SU-DHL-6 (cell line): ENCODE measurements around the gene NTF4.
"Not testable (repeated sequence)": the region's sequence is repeated elsewhere in the genome, so short reads cannot be mapped to it uniquely, and the experiment has no call there.

Source experiments
- EZH2phosphoT487 ChIP-seq: fragments of 200-600 bp; sonication (generic), shearing (Covaris generic); conservative IDR thresholded peaks from 2 replicates; pipeline ENCODE4 v1.6.1; 2018; ENCODE audit warnings: mild to moderate bottlenecking, antibody characterized with exemption, low read length, moderate library complexity, mixed read lengths
- TF ChIP-seq, protein P1 (sequence below): fragments of 200-600 bp; sonication (generic); IDR thresholded peaks from one replicate; pipeline ENCODE4 v1.5.1; 2017; ENCODE audit warnings: antibody characterized with exemption, mild to moderate bottlenecking, low read length, moderate library complexity; ENCODE audit not compliant: insufficient read depth, poor library complexity, severe bottlenecking

- TF ChIP-seq, protein P1, sequence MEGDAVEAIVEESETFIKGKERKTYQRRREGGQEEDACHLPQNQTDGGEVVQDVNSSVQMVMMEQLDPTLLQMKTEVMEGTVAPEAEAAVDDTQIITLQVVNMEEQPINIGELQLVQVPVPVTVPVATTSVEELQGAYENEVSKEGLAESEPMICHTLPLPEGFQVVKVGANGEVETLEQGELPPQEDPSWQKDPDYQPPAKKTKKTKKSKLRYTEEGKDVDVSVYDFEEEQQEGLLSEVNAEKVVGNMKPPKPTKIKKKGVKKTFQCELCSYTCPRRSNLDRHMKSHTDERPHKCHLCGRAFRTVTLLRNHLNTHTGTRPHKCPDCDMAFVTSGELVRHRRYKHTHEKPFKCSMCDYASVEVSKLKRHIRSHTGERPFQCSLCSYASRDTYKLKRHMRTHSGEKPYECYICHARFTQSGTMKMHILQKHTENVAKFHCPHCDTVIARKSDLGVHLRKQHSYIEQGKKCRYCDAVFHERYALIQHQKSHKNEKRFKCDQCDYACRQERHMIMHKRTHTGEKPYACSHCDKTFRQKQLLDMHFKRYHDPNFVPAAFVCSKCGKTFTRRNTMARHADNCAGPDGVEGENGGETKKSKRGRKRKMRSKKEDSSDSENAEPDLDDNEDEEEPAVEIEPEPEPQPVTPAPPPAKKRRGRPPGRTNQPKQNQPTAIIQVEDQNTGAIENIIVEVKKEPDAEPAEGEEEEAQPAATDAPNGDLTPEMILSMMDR = not testable (repeated sequence)
- TF ChIP-seq EZH2phosphoT487 = not testable (repeated sequence)
Measured at GRCh38 chr19:49031642-49032301, 32.8 kb downstream of the NTF4 start, which contains the start of gene CGB2.
